ENCODE measurements around the gene ASTN1.

ASTN1 gene

DNA sequence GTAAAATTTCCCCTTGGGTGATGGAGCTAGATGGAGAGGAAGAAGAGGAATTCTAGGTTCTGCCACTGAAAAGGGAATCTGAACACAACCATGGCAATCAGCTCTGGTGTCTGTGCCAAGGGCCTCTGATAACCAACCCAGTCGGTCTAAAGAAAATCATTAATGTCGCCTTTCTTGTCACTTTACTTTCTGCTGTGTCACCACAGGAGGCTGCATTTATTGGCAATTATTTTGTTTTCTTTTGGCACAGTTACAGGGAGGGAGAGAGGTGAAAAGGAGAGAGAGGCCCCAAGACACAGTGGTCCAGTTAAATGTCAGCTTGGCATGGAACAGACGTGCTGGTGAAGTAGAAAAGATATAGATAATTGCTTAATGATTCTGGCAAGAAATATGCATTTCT is 287.0 kb downstream of the ASTN1 start:
- no peak for DNase-seq

- DNase-seq: no peak
Observed at GRCh38 chr1:176876966-176877515, 287.5 kb downstream of the ASTN1 start.

- DNase-seq: no peak
Observed at GRCh38 chr1:176869577-176869976, 294.9 kb downstream of the ASTN1 start.

DNA sequence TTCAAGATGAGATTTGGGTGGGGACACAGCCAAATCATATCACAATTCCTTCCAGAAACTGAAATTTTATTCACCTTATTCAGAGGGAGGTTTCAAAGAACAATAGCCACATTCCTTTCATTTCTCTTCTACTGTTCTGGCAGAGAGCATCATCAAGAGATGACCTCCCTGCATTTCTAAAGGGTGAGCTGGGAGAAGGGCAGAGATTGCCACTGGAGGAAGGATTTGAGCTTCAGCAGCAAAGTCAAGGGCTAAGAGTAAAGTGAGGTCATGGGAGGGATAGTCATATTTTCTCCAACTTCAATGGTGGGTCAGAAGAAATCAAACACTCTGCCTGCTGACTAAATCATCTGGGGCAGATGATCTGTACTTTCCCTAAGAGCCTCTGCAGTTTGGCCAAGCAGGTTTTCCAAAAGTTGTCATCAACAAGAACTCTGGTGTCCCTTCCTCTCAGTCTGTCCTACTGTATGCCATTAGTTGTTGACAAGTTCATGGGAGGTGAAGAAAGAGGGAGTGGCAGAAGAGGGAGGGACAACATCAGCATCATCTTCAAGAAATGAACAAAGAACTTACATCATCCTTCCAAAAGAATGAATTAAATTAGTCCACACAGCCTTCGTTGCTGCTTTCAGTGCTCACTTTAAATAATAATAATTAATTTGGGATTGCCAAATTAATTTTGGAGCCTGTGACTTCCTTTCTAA is 298.3 kb downstream of the ASTN1 start:
- DNase-seq: no peak

- DNase-seq: no peak
Observed at GRCh38 chr1:176864211-176864610, 300.3 kb downstream of the ASTN1 start.

GRCh38 chr1:176863613-176864012 is 300.9 kb downstream of the ASTN1 start:
- DNase-seq: no peak

GRCh38 chr1:176858433-176858916 is 306.0 kb downstream of the ASTN1 start:
- no peak for DNase-seq

DNA sequence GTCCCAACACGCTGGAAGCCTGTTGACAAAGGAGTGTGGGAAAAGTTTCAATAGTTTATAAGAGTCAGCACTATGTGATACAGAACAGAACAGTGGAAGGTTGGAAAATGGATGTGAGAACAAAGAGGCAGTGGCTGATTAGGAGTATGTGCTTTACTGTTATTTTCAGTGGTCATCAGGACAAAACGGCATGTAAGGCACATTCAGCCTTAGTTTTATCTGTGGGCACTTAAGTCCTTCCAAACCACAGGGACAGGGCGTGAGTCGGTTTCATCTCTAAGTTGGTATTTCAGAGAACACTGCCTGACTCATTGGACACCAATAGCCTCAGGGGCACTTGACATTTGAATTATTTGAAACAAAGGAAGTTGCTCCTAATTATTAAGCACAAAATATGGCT is 306.9 kb downstream of the ASTN1 start:
- DNase-seq: no peak

- no peak for DNase-seq
Observed at GRCh38 chr1:176854758-176855745, 309.5 kb downstream of the ASTN1 start.

GRCh38 chr1:176854121-176854520 is 310.4 kb downstream of the ASTN1 start:
- no peak for DNase-seq

- DNase-seq: no peak
Observed at GRCh38 chr1:176853503-176853902, 311.0 kb downstream of the ASTN1 start.

- no peak for DNase-seq
Observed at GRCh38 chr1:176852124-176852523, 312.4 kb downstream of the ASTN1 start.

- no peak for DNase-seq
Observed at GRCh38 chr1:176850871-176851270, 313.6 kb downstream of the ASTN1 start.

- no peak for DNase-seq
Observed at GRCh38 chr1:176849281-176849680, 315.2 kb downstream of the ASTN1 start.

DNA sequence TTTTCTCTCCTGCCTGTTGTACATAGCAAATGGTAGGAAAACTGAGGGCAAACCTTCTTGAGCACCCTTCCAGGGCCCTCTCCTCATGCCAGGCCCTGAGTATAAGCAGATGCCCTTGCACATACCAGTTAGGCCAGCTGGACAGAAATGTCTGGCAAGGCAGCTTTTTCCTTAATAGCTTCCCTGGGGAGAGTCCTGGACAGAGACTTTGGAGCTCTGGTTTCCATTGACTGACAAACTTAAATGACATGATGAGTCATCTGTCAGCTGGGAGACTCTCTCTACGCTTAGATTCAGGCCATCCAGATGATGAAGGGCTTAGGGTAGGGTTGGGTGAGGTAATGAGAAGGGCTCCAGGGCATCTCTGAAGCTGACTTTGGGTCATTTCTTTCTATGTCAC is 317.5 kb downstream of the ASTN1 start:
- DNase-seq: no peak

GRCh38 chr1:176843352-176844297 is 320.9 kb downstream of the ASTN1 start:
- DNase-seq: peak in 4 of 14 donors; percentile 4 to 29 (median 14)

DNA sequence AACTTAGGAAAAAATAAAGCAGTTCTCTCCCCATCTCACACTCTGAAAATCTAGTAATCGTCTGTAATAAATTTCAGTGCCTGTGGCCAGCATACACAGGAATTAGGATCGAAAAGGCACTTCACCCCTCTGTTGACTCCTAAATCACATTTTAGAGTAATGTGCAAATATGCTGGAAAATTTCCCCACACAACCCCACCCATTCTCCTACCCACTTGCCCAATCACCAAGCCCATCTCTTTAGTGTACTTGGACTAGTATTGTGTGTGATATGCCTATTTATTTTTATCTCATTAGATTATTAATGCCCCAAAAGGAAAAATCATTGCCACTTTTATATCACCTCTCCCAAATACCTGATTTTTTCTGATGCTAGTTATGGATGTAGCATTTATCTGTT is 323.3 kb downstream of the ASTN1 start:
- DNase-seq: no peak

DNA sequence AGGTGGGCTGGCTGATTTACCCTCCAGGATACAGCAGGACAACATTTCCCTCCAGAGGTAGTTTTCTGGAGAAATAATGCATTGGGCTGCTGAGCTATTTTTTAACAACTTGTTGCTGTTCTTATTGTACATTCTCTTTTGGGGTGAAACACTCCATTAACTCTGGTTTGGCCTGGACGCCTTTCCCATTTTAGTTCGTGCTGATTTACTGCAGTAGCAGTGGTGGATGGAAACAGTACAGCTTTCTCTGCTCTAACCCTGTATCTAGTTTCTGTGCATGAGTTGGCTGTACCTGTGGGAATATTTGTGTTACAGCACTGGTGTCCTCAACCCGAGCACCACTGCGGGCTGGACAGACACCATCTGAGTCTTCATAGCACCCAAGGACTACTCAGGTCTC is 325.3 kb downstream of the ASTN1 start:
- no peak for DNase-seq

GRCh38 chr1:176838276-176838995 is 326.1 kb downstream of the ASTN1 start:
- no peak for DNase-seq

DNA sequence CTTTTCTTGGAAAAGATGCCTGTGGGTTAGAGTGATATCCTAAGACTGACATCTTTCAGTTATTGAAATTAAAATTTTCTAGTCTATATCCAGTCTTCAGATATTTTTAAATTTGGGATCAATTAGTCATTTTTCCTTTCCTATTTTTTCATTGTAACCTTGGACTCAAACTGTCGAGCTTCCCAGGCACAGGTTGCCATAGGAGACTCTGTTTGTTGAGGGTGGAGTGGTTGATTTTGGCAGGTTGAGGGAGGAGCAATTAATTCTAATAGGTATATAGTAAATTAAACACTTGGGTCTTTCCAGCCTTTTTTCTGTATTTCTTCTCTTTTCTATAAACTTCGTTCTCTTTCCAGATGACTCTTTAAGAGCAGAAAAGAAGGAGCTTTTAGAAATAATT is 326.8 kb downstream of the ASTN1 start:
- DNase-seq: no peak

DNA sequence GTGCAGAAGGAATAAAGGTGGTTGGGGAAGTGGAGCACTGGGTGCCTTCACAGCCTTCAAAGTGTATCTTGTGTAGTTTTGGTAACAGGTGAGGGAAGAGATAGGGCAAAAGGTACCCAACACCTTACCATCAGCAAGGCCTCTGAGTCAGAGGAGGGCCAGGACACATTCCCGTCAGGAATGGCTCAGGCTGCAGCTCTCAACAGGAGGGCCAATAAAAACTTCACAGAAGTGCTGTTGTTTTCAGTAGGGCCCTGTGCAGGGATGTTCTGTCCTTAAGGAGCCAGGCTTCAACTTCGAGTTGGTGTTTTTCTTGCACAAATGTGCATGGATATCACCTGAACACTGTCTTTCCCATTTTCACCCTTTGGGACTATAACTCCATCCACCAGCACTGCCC is 333.4 kb downstream of the ASTN1 start:
- DNase-seq: no peak
